Measurements from ENCODE around the gene KLHL13.
"Not testable (repeated sequence)": the region's sequence is repeated elsewhere in the genome, so short reads cannot be mapped to it uniquely, and the experiment has no call there.

The KLHL13 gene

DNA sequence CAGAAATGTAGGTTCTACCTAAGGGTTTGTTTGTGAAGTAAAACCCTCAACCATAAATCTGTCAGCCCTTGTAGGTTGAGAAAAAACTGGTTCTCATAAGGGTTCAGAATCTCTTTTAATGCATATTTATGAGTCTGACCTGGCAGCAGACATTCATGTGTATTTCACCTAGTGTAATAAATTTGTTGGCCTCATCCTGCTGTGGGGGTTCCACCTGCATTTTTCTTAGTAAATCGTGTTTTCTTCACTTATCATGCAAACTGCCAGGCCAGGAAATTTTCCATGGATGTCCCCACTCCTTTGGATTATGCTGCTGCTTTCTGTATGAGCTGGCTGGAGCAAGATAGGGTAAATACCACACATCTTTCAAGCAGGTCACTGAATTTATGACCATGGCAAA, 42.4 kb downstream of the KLHL13 start:
- DNase-seq (ENCODE audit: low read depth), result peak; percentile 10

GRCh38 chrX:118066867-118067515, 49.6 kb downstream of the KLHL13 start:
- DNase-seq (ENCODE audit: low read depth), result no peak

DNA sequence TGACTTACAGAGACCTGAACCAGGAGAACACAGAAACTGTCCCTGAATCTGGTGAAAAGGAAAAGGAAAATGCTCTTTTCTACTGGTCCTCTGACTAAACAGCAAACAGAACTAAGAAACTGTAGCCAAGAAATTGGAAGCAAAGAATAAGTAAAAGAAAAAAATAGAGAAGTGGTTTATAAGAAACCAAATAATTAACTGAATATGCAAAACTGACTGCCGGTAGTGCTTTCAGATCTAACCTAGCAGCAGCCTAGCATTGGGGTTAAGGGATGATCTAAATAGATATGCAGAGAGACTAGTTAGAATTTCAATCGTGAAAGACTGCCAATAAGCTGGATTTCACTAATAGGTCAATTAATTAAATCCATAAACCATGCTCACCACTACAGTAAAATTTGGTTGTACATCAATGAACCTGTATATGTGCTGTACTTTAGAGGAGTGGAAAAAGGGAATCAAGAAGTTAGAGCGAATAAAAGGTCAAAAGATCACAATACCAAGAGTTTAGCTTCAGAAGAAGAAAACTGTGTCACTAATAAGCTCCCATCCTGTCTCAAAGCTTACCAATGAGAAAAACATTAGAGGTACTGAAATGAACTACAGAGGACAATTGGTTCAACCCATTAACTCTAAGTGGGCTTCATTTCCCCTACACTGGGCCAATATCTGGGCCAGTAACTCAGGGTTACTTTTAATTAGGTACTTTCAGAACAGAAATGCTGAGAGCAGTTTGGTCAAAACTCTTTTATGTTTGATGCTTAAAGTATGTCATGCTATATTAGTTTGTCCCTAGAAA, 53.6 kb downstream of the KLHL13 start:
- no peak for DNase-seq (ENCODE audit: low read depth)

DNA sequence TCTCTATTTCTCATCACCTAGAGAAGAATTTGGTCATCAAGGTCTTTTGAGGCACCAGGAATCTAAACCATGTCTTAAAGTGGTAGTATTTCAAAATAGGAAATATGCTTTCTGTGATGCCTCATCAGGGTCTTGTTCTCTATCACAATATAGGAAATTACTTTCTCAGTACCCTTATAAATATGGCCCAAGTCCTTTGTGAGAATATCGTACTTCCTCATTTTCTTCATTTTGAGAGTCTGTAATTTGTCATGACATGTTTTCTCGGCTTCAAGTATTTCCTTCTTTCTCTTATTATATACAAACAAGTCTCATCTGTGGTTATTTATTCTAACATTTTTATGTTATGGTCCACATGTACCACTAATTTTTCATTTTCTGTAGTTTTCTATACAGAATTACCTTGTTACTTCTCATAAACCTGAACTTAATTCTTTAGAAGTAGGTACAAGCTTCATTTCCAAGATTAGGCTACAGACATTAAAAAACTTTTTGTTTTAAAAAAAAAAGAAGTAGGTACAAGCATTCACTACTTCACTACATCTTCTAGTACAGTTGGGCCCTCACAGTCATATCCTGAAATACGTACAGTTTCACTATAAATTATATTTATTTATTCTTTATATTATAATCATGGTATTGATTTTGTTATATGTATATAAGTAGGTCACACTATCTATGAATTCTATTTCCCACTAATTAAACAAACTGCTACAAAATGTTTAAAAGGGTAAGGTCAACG, 54.4 kb downstream of the KLHL13 start:
- no peak for DNase-seq (ENCODE audit: low read depth)

GRCh38 chrX:118058924-118059323, 57.7 kb downstream of the KLHL13 start:
- no peak for DNase-seq (ENCODE audit: low read depth)

DNA sequence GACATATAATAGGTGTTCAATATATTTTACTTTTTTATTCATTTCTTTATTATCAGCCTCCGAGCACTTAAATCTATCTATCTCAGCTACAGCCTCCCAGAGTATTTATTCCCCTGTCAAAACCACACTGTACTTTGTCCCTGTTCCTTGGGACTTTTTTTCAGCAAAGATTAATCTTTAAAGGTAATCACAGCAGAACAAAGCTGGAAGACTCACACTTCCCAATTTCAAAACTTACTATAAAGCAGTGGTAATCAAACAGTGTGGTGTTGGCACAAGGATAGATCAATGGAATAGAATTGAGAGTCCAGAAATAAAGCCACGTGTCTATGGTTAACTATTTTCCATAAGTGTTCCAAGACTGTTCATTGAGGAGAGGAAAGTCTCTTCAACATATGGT, 59.7 kb downstream of the KLHL13 start:
- no peak for DNase-seq (ENCODE audit: low read depth)

- no peak for DNase-seq (ENCODE audit: low read depth)
Measured at GRCh38 chrX:118049713-118050112, 66.9 kb downstream of the KLHL13 start.

GRCh38 chrX:118047446-118048186, 69.0 kb downstream of the KLHL13 start:
- no peak for DNase-seq (ENCODE audit: low read depth)

- no peak for DNase-seq (ENCODE audit: low read depth)
Measured at GRCh38 chrX:118039591-118039990, 77.0 kb downstream of the KLHL13 start.

DNA sequence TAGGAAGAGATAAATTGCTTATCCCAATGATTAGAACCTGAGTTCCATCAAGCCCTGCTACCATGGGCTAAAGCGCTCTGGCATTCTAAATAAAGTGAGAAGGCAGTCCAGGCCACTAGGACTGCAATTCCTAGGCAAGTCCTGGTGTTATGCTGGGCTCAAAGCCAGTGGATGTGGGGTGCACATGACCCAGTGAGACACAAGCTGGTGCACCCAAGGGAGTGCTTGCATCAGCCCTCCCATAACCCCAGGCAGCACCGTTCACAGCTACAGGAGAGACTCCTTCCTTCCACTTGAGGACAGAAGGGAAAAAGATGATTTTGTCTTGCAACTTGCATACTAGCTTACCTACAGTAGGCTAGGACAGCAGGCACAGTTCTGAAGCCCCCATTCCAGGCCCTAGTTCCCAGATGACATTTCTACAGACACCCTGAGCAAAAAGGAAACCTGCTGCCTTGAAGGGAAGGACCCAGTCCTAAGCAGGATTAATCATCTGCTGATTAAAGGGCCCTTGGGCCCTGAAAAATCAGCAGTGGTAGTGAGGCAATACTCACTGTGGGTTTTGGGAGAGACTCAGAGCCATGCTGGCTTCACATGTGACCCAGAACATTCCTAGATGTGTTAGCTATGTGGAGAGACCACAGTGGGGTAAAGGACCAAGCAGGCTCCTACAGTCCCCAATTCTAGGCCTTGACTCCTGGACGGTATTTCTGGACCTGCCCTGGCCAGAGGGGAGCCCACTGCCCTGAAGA, 77.8 kb downstream of the KLHL13 start:
- DNase-seq (ENCODE audit: low read depth), result peak; percentile 47

- DNase-seq (ENCODE audit: low read depth), result peak; percentile 11
Measured at GRCh38 chrX:118026631-118027030, 90.0 kb downstream of the KLHL13 start.

GRCh38 chrX:118025226-118025625, 91.4 kb downstream of the KLHL13 start:
- DNase-seq (ENCODE audit: low read depth), result peak; percentile 13

GRCh38 chrX:118024482-118024881, 92.1 kb downstream of the KLHL13 start:
- no peak for DNase-seq (ENCODE audit: low read depth)

DNA sequence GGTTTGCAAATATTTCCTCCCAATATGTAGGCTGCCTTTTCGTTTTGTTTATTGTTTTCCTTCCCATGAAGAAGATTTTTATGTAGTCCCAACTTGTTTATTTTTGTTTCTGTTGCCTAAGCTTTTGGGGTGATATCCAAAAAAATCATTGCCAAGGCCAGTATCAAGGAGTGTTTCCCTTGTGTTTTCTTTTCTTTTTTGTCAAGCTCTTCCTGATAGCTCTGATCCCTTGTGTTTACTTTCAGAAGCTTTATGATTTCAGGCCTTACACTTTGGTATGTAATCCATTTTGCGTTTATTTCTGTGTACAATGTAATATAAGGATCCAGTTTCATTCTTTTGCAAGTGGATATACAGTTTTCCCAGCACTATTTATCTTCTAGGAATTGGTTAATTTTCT, 93.9 kb downstream of the KLHL13 start:
- DNase-seq (ENCODE audit: low read depth), result no peak

GRCh38 chrX:118016422-118016821, 100.2 kb downstream of the KLHL13 start:
- no peak for DNase-seq (ENCODE audit: low read depth)

- not testable (repeated sequence) for DNase-seq (ENCODE audit: low read depth)
Measured at GRCh38 chrX:118002417-118002816, 114.2 kb downstream of the KLHL13 start.

DNA sequence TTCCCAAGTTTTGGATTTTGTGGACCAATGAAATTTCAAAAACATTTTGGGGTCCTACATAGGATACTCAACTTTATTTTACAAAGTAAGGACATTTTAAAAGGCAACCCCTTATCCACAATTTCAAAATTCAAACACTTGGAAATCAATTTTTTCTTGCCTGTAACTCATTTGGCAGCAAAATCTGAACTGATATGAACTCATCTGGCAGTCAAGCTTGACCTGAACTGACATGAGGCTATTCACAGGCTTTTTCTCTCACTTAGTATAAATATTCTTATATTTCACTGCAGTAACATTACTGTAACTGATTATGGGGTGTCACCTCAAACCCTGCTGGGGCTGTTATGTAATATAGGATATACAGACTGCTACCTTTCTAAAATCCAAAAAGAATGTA, 116.1 kb downstream of the KLHL13 start:
- DNase-seq (ENCODE audit: low read depth), result no peak

GRCh38 chrX:117998171-117998570, 118.4 kb downstream of the KLHL13 start:
- DNase-seq (ENCODE audit: low read depth), result no peak

GRCh38 chrX:117996918-117997480, 119.6 kb downstream of the KLHL13 start:
- DNase-seq (ENCODE audit: low read depth), result no peak

DNA sequence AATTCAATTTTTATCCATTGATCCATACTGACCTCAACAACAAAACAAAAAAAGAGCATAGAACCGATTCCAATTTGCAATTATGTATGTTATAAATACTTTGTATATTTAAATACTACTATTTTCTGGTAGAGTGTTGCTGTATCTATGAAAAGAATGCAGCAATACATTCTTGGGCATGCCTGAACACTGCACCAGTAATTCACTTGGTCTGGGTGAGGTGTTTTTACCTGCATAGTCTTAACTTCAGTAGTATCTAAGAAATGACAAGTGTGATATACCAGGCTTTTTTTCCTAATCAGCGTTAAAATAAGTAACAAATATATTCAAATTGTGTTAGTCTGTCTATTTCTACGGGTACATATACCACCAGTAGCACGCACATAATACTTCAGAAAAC, 120.2 kb downstream of the KLHL13 start:
- DNase-seq (ENCODE audit: low read depth), result no peak

DNA sequence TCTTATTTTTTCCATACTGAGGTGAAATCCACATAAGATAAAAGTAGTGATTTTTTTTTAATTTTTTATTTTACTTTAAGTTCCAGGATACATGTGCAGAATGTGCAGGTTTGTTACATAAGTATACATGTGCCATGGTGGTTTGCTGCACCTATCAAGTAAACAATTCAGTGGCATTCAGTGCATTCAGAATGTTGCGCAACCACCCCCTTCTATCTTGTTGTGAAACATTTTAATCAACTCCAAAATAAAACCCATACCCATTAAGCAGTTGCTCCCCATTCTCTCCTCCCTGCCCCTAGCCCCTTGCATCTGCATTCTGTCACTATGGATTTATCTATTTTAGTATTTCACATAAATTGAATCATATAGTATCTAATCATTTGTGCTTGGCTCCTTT, 121.2 kb downstream of the KLHL13 start:
- no peak for DNase-seq (ENCODE audit: low read depth)
